Adrenal gland (tissue), 5 donors: Measurements from ENCODE around the gene SUFU.

ENCODE experiments used
- POLR2A ChIP-seq, 2 donors: fragments of 450-650 bp; IDR thresholded peaks; one replicate each; pipeline ENCODE4 v1.6.1; 2017; ENCODE audit warnings: antibody characterized with exemption in 2 of 2, mild to moderate bottlenecking in 2 of 2, moderate library complexity in 1 of 2
- TF ChIP-seq, protein P1 (sequence below), 6 experiments: fragments of 450-650 bp in 4 of 6; fragments of 200-600 bp in 2 of 6; sonication (generic) in 1 of 6; IDR thresholded peaks; 1 replicate in 5 of 6; 2 replicates in 1 of 6; pipeline versions ENCODE4 v1.5.1 to v1.8.0; 2016 to 2021; ENCODE audit warnings: antibody characterized with exemption in 6 of 6, mild to moderate bottlenecking in 2 of 6, moderate library complexity in 1 of 6
- donor health status: DM: no; HTN: no; CAD: no.

DNA sequence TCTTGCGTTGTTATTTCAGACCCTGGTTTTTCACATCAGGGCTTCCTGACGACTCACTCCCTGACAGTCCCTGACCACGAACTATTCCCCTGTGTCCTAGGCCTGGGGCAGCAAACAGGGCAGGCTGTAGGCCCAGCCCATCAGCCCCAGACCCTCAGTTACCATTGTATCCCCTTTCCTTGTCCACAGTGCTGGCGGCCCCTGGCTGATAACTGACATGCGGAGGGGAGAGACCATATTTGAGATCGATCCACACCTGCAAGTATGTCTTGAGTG is 90.0 kb downstream of the SUFU start:
- TF ChIP-seq, protein P1, sequence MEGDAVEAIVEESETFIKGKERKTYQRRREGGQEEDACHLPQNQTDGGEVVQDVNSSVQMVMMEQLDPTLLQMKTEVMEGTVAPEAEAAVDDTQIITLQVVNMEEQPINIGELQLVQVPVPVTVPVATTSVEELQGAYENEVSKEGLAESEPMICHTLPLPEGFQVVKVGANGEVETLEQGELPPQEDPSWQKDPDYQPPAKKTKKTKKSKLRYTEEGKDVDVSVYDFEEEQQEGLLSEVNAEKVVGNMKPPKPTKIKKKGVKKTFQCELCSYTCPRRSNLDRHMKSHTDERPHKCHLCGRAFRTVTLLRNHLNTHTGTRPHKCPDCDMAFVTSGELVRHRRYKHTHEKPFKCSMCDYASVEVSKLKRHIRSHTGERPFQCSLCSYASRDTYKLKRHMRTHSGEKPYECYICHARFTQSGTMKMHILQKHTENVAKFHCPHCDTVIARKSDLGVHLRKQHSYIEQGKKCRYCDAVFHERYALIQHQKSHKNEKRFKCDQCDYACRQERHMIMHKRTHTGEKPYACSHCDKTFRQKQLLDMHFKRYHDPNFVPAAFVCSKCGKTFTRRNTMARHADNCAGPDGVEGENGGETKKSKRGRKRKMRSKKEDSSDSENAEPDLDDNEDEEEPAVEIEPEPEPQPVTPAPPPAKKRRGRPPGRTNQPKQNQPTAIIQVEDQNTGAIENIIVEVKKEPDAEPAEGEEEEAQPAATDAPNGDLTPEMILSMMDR (IDR thresholded peaks at IDR 0.05), result no peak
- TF ChIP-seq POLR2A (IDR thresholded peaks at IDR 0.05), result no peak
